Caco-2 (cell line): Measurements from ENCODE around the gene GLB1L2. TPM values are rescaled to one million over a fixed set of nuclear protein-coding genes. Genes with fewer than 3 reads are reported as not detected.

ENCODE experiments used
- BruUV-seq: library from RNA; stranded (reverse); fragments of 400-500 nt; replicated peaks from 2 replicates; lab custom pipeline; 2021; lab: Mats Ljungman, UMichigan
- CTCF ChIA-PET: fragments of 300-600 bp; sonication (Branson Sonifier 250); formaldehyde crosslinking; loops from one replicate; lab custom pipeline; 2022; ENCODE audit warnings: antibody characterized with exemption; lab: Charles Lee
- POLR2A ChIA-PET: fragments of 300-600 bp; sonication (Branson Sonifier 250); formaldehyde crosslinking; loops from one replicate; lab custom pipeline; 2022; ENCODE audit warnings: antibody characterized with exemption; lab: Charles Lee
- DNase-seq, 2 experiments: peaks; one replicate each; pipeline versions ENCODE4 v3.0.0 to v3.0.0-alpha.2; 2020 to 2022
- H3K27me3 ChIP-seq: replicated peaks from 2 replicates; pipeline ENCODE4 v1.6.0; 2011; ENCODE audit warnings: low read length; ENCODE audit not compliant: control insufficient read depth, insufficient read depth
- H3K36me3 ChIP-seq: 2 replicates; pipeline ENCODE4 v1.5.1; 2011; ENCODE audit warnings: low read length; ENCODE audit not compliant: control insufficient read depth, insufficient read depth
- H3K4me1 ChIP-seq: fragments of 250-450 bp; sonication (Bioruptor Pico); 2 replicates; pipeline ENCODE4 v1.5.1; 2020; ENCODE audit warnings: mild to moderate bottlenecking
- H3K4me3 ChIP-seq: 2 replicates; pipeline ENCODE4 v1.5.1; 2011; ENCODE audit warnings: low read depth, mild to moderate bottlenecking, control low read depth, low read length
- H3K9me3 ChIP-seq: fragments of 250-450 bp; sonication (Bioruptor Pico); 2 replicates; pipeline ENCODE4 v1.5.1; 2020; ENCODE audit warnings: mild to moderate bottlenecking, moderate library complexity
- H3K27ac Mint-ChIP-seq: one replicate; pipeline ENCODE4 v1.8.0; 2022; ENCODE audit warnings: mixed read lengths; ENCODE audit not compliant: unreplicated experiment
- H3K27me3 Mint-ChIP-seq: one replicate; pipeline ENCODE4 v1.8.0; 2022; ENCODE audit warnings: mixed read lengths; ENCODE audit not compliant: insufficient read depth, unreplicated experiment
- H3K36me3 Mint-ChIP-seq: one replicate; pipeline ENCODE4 v1.8.0; 2022; ENCODE audit warnings: mild to moderate bottlenecking, mixed read lengths; ENCODE audit not compliant: insufficient read depth, unreplicated experiment
- H3K4me1 Mint-ChIP-seq: one replicate; pipeline ENCODE4 v1.8.0; 2022; ENCODE audit warnings: low read depth, mixed read lengths; ENCODE audit not compliant: unreplicated experiment
- H3K4me3 Mint-ChIP-seq: one replicate; pipeline ENCODE4 v1.8.0; 2022; ENCODE audit warnings: mild to moderate bottlenecking, moderate library complexity, mixed read lengths; ENCODE audit not compliant: unreplicated experiment
- H3K9me3 Mint-ChIP-seq: one replicate; pipeline ENCODE4 v1.8.0; 2022; ENCODE audit warnings: mixed read lengths; ENCODE audit not compliant: unreplicated experiment
- intact Hi-C: fragments of 100-400 bp; cut with micrococcal nuclease; formaldehyde crosslinking; loops from one replicate; pipeline ENCODE4 v1.10.0; 2022; ENCODE audit not compliant: unreplicated experiment
- total RNA-seq: library from RNA; stranded (reverse); gene quantifications from 2 replicates; pipeline ENCODE4 v1.2.3, GENCODE V29; 2022
- TF ChIP-seq, protein P1 (sequence below), 2 experiments: fragments of 200-600 bp in 1 of 2; IDR thresholded peaks; 1 replicate in 1 of 2; 2 replicates in 1 of 2; pipeline versions ENCODE4 v1.5.1 to v1.8.0; 2011 to 2022; ENCODE audit warnings: antibody characterized with exemption in 1 of 2, control low read depth in 1 of 2, inconsistent platforms in 1 of 2, low read depth in 1 of 2, low read length in 1 of 2, mild to moderate bottlenecking in 1 of 2, moderate library complexity in 1 of 2; ENCODE audit not compliant: insufficient read depth in 1 of 2, severe bottlenecking in 1 of 2, unreplicated experiment in 1 of 2

GLB1L2 gene
- total RNA-seq, 1 experiment from 2014 or later, result 15.8 TPM

DNA sequence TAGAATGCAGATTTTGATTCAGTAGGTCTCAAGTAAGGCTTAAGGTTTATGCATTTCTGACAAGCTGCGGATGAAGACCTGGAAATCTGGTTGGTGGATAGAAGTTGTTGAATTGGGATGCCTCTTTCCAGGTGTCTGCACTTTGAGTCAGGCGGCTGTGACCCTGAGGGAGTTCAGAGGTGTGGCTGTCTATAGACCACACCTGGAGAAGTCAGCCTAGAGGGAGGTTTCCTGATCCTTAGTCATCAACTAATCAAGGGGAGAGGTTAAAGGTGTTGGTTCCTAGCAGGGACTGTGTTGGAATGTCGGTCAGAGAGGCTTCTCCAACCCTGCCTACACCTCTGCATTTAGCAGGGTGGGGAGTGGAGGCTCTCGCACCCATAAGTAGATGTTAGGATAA, 8.0 kb downstream of the GLB1L2 start:
- H3K4me3 Mint-ChIP-seq, result no peak overlapping the region
- intact Hi-C loops, result no loop called here
- H3K36me3 ChIP-seq, result no peaks in the 10 kb centered on the region
- H3K27me3 Mint-ChIP-seq, result no peaks in the 10 kb centered on the region
- peaks cover 5% of the 10 kb centered on the region; the same call in 1 of the 2 replicates for H3K4me1 ChIP-seq
- H3K27me3 ChIP-seq, result no peaks in the 10 kb centered on the region
- no peak overlapping the region for H3K27ac Mint-ChIP-seq
- no peak for DNase-seq
- H3K4me1 Mint-ChIP-seq, result peaks cover 9% of the 10 kb centered on the region
- POLR2A ChIA-PET, result no interaction called here
- no peak overlapping the region for H3K4me3 ChIP-seq
- CTCF ChIA-PET, result no interaction called here
- no TSS peak for BruUV-seq
- H3K9me3 ChIP-seq, result no peaks in the 10 kb centered on the region
- no peaks in the 10 kb centered on the region for H3K36me3 Mint-ChIP-seq
- TF ChIP-seq, protein P1, sequence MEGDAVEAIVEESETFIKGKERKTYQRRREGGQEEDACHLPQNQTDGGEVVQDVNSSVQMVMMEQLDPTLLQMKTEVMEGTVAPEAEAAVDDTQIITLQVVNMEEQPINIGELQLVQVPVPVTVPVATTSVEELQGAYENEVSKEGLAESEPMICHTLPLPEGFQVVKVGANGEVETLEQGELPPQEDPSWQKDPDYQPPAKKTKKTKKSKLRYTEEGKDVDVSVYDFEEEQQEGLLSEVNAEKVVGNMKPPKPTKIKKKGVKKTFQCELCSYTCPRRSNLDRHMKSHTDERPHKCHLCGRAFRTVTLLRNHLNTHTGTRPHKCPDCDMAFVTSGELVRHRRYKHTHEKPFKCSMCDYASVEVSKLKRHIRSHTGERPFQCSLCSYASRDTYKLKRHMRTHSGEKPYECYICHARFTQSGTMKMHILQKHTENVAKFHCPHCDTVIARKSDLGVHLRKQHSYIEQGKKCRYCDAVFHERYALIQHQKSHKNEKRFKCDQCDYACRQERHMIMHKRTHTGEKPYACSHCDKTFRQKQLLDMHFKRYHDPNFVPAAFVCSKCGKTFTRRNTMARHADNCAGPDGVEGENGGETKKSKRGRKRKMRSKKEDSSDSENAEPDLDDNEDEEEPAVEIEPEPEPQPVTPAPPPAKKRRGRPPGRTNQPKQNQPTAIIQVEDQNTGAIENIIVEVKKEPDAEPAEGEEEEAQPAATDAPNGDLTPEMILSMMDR (IDR thresholded peaks at IDR 0.05; ENCODE audit: insufficient read depth in 1 of 2, low read depth in 1 of 2, low read length in 1 of 2, severe bottlenecking in 1 of 2, unreplicated experiment in 1 of 2), result no peak
- H3K9me3 Mint-ChIP-seq, result no peaks in the 10 kb centered on the region

DNA sequence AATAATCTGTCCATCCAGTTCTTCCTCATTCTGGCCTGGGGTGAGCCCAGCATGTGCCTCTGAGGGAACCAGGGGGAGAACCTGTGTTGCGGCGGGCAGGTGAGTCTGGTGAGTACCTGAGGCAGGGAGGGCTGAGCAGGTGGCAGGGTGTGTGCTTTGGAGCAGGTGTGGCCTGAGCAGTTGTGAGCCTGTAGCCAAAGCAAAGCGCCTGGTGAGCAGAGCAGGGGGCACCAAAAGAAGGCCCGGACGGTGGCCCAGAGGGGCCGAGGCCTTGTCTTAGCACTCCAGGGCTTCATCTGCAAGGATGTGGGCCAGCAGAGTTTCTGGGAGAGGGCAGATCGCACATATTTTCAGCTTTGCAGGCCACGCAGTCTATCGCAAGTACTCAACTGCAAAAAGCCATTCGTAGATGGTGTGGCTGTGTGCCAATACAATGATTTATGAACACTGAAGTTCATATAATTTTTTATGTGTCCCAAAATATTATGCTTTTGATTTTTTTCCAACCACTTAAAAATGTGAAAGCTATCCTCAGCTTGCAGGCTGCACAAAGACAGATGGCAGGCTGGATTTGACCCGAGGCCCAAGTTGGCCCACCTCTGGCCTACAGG, 8.7 kb downstream of the GLB1L2 start:
- Mint-ChIP-seq H3K4me1 (peaks cover 9% of the 10 kb centered on the region), H3K27ac (no peak overlapping the region), H3K36me3 (no peaks in the 10 kb centered on the region), H3K4me3 (no peak overlapping the region), H3K27me3 (no peaks in the 10 kb centered on the region), H3K9me3 (no peaks in the 10 kb centered on the region)
- Histone ChIP-seq H3K9me3 (no peaks in the 10 kb centered on the region), H3K27me3 (no peaks in the 10 kb centered on the region), H3K4me1 (peaks cover 5% of the 10 kb centered on the region; the same call in 1 of the 2 replicates), H3K4me3 (no peak overlapping the region), H3K36me3 (no peaks in the 10 kb centered on the region)
- DNase-seq, result no peak
- TF ChIP-seq, protein P1 (IDR thresholded peaks at IDR 0.05; ENCODE audit: insufficient read depth in 1 of 2, low read depth in 1 of 2, low read length in 1 of 2, severe bottlenecking in 1 of 2, unreplicated experiment in 1 of 2), result no peak
- ChIA-PET POLR2A (no interaction called here), CTCF (interaction anchor here (1.0 kb wide), 1 partner anchor 8 kb away, joined by 7 read pairs; no protein-coding TSS in a partner anchor)
- BruUV-seq, result no TSS peak
- intact Hi-C loops, result no loop called here

DNA sequence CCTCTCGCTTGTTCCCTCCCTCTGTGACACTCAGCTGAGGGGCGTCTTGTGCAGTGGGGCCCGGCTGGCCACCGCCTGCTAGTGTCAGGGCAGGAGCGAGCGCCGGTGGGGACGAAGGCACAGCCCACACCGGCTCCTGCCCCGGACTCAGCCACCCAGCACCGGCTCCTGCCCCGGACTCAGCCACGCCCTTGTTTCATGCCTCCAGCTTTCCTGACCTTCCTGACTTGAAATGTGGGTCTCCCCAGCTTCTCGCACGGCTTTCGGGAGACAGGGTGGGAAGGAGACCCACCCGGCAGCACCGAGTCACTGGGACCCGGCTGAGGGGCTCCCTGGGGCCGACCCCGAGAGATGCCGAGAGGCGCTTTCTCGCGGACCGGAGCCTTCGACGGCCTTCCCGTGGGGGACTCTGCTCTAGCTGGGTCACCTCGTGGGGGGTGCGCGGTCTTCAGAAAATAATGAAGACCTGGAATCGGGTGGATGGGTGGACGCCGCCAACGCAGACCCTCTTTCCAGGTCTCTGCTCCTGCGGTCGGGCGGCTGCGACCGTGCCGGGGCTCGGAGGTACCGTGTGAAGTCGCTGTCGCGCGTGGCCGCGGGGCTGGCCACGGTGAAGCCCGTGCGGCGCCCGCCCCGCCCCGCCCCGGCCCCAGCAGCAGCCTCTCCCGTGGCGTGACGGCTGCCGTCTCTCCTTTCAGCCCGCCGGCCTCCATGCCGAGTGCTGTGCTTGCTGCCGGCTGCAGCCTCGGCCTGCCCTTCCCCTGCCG, 10.2 kb downstream of the GLB1L2 start:
- Mint-ChIP-seq H3K27me3 (no peaks in the 10 kb centered on the region), H3K36me3 (no peaks in the 10 kb centered on the region), H3K9me3 (no peaks in the 10 kb centered on the region), H3K4me1 (peaks cover 9% of the 10 kb centered on the region), H3K4me3 (no peak overlapping the region), H3K27ac (no peak overlapping the region)
- ChIA-PET POLR2A (no interaction called here), CTCF (no interaction called here)
- no peaks in the 10 kb centered on the region for H3K36me3 ChIP-seq
- peaks cover 5% of the 10 kb centered on the region; the same call in 1 of the 2 replicates for H3K4me1 ChIP-seq
- H3K27me3 ChIP-seq, result no peaks in the 10 kb centered on the region
- TF ChIP-seq, protein P1 (IDR thresholded peaks at IDR 0.05; ENCODE audit: insufficient read depth in 1 of 2, low read depth in 1 of 2, low read length in 1 of 2, severe bottlenecking in 1 of 2, unreplicated experiment in 1 of 2), result no peak
- H3K4me3 ChIP-seq, result no peak overlapping the region
- H3K9me3 ChIP-seq, result no peaks in the 10 kb centered on the region
- intact Hi-C loops, result no loop called here
- DNase-seq, result no peak
- no TSS peak for BruUV-seq
